GM23338 (cell line): Measurements from ENCODE around the gene SERPINA9. TPM values are rescaled to one million over a fixed set of nuclear protein-coding genes. Genes with fewer than 3 reads are reported as not detected.

Experiments
- ATAC-seq: fragments of 200-7000 bp; cut with Tn5 transposase; 3 replicates; pipeline ENCODE4 v1.9.1; 2020
- DNase-seq: peaks from one replicate; pipeline ENCODE4 v3.0.0-alpha.2; 2015; ENCODE audit warnings: low spot score
- H2AFZ ChIP-seq: fragments of 200-600 bp; sonication (generic); 2 replicates; pipeline ENCODE4 v1.8.0; 2016; ENCODE audit warnings: antibody characterized with exemption, mild to moderate bottlenecking, moderate library complexity
- H3F3A ChIP-seq: fragments of 200-600 bp; sonication (generic); replicated peaks from 2 replicates; pipeline ENCODE4 v1.8.0; 2017; ENCODE audit warnings: antibody characterized with exemption, mixed run types, low read depth
- H3K27ac ChIP-seq: fragments of 200-600 bp; sonication (generic); 2 replicates; pipeline ENCODE4 v1.6.1; 2016; ENCODE audit warnings: low read depth
- H3K27me3 ChIP-seq: fragments of 200-600 bp; sonication (generic); 2 replicates; pipeline ENCODE4 v1.8.0; 2016; ENCODE audit warnings: mild to moderate bottlenecking, mixed run types, moderate library complexity; ENCODE audit not compliant: insufficient read depth
- H3K36me3 ChIP-seq: fragments of 200-600 bp; sonication (generic); 2 replicates; pipeline ENCODE4 v1.8.0; 2016; ENCODE audit warnings: mild to moderate bottlenecking; ENCODE audit not compliant: insufficient read depth
- H3K4me1 ChIP-seq: fragments of 200-600 bp; sonication (generic); 2 replicates; pipeline ENCODE4 v1.8.0; 2016; ENCODE audit warnings: mild to moderate bottlenecking, moderate library complexity; ENCODE audit not compliant: insufficient read depth
- H3K4me2 ChIP-seq: fragments of 200-600 bp; sonication (generic); 2 replicates; pipeline ENCODE4 v1.7.1; 2017; ENCODE audit warnings: mixed run types
- H3K4me3 ChIP-seq: fragments of 200-600 bp; sonication (generic); 2 replicates; pipeline ENCODE4 v1.6.1; 2016; ENCODE audit warnings: mixed run types
- H3K79me2 ChIP-seq: fragments of 200-600 bp; sonication (generic); replicated peaks from 2 replicates; pipeline ENCODE4 v1.8.0; 2017; ENCODE audit warnings: mild to moderate bottlenecking; ENCODE audit not compliant: insufficient read depth
- H3K9me2 ChIP-seq: fragments of 200-600 bp; sonication (generic); 2 replicates; pipeline ENCODE4 v1.8.0; 2017; ENCODE audit not compliant: insufficient read depth
- H4K20me1 ChIP-seq: fragments of 200-600 bp; sonication (generic); replicated peaks from 2 replicates; pipeline ENCODE4 v1.8.0; 2017; ENCODE audit warnings: mild to moderate bottlenecking; ENCODE audit not compliant: insufficient read depth
- H3K27ac Mint-ChIP-seq: 2 replicates; pipeline ENCODE4 v1.8.0; 2020; ENCODE audit warnings: inconsistent platforms, mild to moderate bottlenecking, moderate library complexity, mixed read lengths
- H3K27me3 Mint-ChIP-seq: 3 replicates; pipeline ENCODE4 v1.8.0; 2022; ENCODE audit warnings: low read depth, mild to moderate bottlenecking, moderate library complexity, mixed read lengths, inconsistent platforms; ENCODE audit not compliant: insufficient read depth, poor library complexity
- H3K36me3 Mint-ChIP-seq: 3 replicates; pipeline ENCODE4 v1.8.0; 2021; ENCODE audit warnings: low read depth, mild to moderate bottlenecking, inconsistent platforms, moderate library complexity, mixed read lengths
- H3K4me1 Mint-ChIP-seq: 3 replicates; pipeline ENCODE4 v1.8.0; 2020; ENCODE audit warnings: mild to moderate bottlenecking, inconsistent platforms, mixed read lengths
- H3K4me3 Mint-ChIP-seq: 3 replicates; pipeline ENCODE4 v1.8.0; 2021; ENCODE audit warnings: moderate library complexity, mild to moderate bottlenecking, inconsistent platforms, mixed read lengths
- H3K9me3 Mint-ChIP-seq: 3 replicates; pipeline ENCODE4 v1.8.0; 2020; ENCODE audit warnings: moderate library complexity, mild to moderate bottlenecking, inconsistent platforms, mixed read lengths
- CREB1 ChIP-seq: fragments of 250-450 bp; sonication (Bioruptor Pico); IDR thresholded peaks from 2 replicates; pipeline ENCODE4 v1.5.0; 2020; ENCODE audit warnings: low read depth, mild to moderate bottlenecking, moderate library complexity
- CTCF ChIP-seq, 2 experiments: fragments of 200-600 bp in 1 of 2; sonication (generic) in 1 of 2; conservative IDR thresholded peaks; 2 replicates each; pipeline versions ENCODE4 v1.5.1 to v1.6.1; 2016 to 2017; ENCODE audit warnings: antibody characterized with exemption in 2 of 2, low read depth in 2 of 2, mild to moderate bottlenecking in 2 of 2, moderate library complexity in 1 of 2
- ETS1 ChIP-seq: IDR thresholded peaks from 2 replicates; pipeline ENCODE4 v1.6.1; 2016; ENCODE audit warnings: antibody characterized with exemption
- NANOG ChIP-seq: IDR thresholded peaks from 2 replicates; pipeline ENCODE4 v1.6.1; 2016; ENCODE audit warnings: antibody characterized with exemption, borderline replicate concordance
- POLR2AphosphoS5 ChIP-seq: IDR thresholded peaks from 2 replicates; pipeline ENCODE4 v1.6.1; 2016; ENCODE audit warnings: antibody characterized with exemption, low read depth
- REST ChIP-seq: IDR thresholded peaks from one replicate; pipeline ENCODE4 v1.6.1; 2018; ENCODE audit warnings: antibody characterized with exemption; ENCODE audit not compliant: unreplicated experiment
- ZNF331 ChIP-seq: fragments of 250-450 bp; sonication (Bioruptor Pico); IDR thresholded peaks from 2 replicates; pipeline ENCODE4 v1.5.0; 2020; ENCODE audit warnings: low read depth, mild to moderate bottlenecking, moderate library complexity
- polyA plus RNA-seq: library from polyadenylated mRNA; unstranded; fragments of >200 nt; fragmentation: Nextera tagmentation; extraction: Ambion mirVana; gene quantifications from 2 replicates; pipeline ENCODE4 v1.2.1, GENCODE V29; 2016
- total RNA-seq: library from RNA; depleted of rRNA; stranded (reverse); fragments of >200 nt; shearing (Covaris generic); gene quantifications from 2 replicates; pipeline ENCODE4 v1.2.3, GENCODE V29; 2014

The SERPINA9 gene
- total and polyA plus RNA-seq, 2 experiments from 2014 or later = not detected

- no peak for TF ChIP-seq CREB1
- no peak for TF ChIP-seq CTCF (conservative IDR thresholded peaks at IDR 0.05; ENCODE audit: low read depth in 2 of 2)
- TF ChIP-seq POLR2AphosphoS5 = no peak
Observed at GRCh38 chr14:94441130-94441529, 34.9 kb downstream of the SERPINA9 start (continued).

- no peak; the same call in 2 of the 3 replicates for ATAC-seq
- peaks cover 2% of the 10 kb centered on the region; the same call in 1 of the 3 replicates for H3K36me3 Mint-ChIP-seq
- TF ChIP-seq CTCF (conservative IDR thresholded peaks at IDR 0.05; ENCODE audit: low read depth in 2 of 2) = peak; percentile 34 to 44
- TF ChIP-seq ETS1 = no peak
- peak; percentile 18 for DNase-seq
- H3K4me3 ChIP-seq = no peak overlapping the region
- H3K36me3 ChIP-seq = no peaks in the 10 kb centered on the region
- H4K20me1 ChIP-seq = no peaks in the 10 kb centered on the region
- no peak overlapping the region for H3K27ac ChIP-seq
- H3K9me3 Mint-ChIP-seq = peaks cover 16% of the 10 kb centered on the region
- no peak overlapping the region for H3K27ac Mint-ChIP-seq
- H3K4me1 ChIP-seq = no peaks in the 10 kb centered on the region
- H3K27me3 ChIP-seq = no peaks in the 10 kb centered on the region
- no peaks in the 10 kb centered on the region; the same call in 2 of the 3 replicates for H3K4me1 Mint-ChIP-seq
- H3K9me2 ChIP-seq = peaks cover 17% of the 10 kb centered on the region
- H3K4me3 Mint-ChIP-seq = no peak overlapping the region
- H3K4me2 ChIP-seq = no peak overlapping the region
- no peaks in the 10 kb centered on the region for H3F3A ChIP-seq
- no peak overlapping the region for H2AFZ ChIP-seq
- no peaks in the 10 kb centered on the region for H3K79me2 ChIP-seq
- peaks cover 8% of the 10 kb centered on the region for H3K27me3 Mint-ChIP-seq
Observed at GRCh38 chr14:94439453-94440057, 36.4 kb downstream of the SERPINA9 start.

- H3K79me2 ChIP-seq = no peaks in the 10 kb centered on the region
- H3K4me3 ChIP-seq = no peak overlapping the region
- Mint-ChIP-seq H3K4me1 (peaks cover 4% of the 10 kb centered on the region; the same call in 2 of the 3 replicates), H3K9me3 (peaks cover 11% of the 10 kb centered on the region; the same call in 2 of the 3 replicates), H3K27ac (no peak overlapping the region), H3K4me3 (no peak overlapping the region), H3K36me3 (no peaks in the 10 kb centered on the region), H3K27me3 (peaks cover 4% of the 10 kb centered on the region)
- H3K27ac ChIP-seq = no peak overlapping the region
- TF ChIP-seq NANOG (no peak), ZNF331 (CRISPR knock-in tag) (no peak), REST (no peak), ETS1 (no peak)
- ATAC-seq = no peak
- H3K4me1 ChIP-seq = no peaks in the 10 kb centered on the region
- no peaks in the 10 kb centered on the region for H3K9me2 ChIP-seq
- DNase-seq = no peak
- no peak overlapping the region for H3K4me2 ChIP-seq
- H3K27me3 ChIP-seq = no peaks in the 10 kb centered on the region
- no peak overlapping the region for H2AFZ ChIP-seq
- no peaks in the 10 kb centered on the region for H3K36me3 ChIP-seq
- no peaks in the 10 kb centered on the region for H3F3A ChIP-seq
- no peaks in the 10 kb centered on the region for H4K20me1 ChIP-seq
Observed at GRCh38 chr14:94428610-94429009, 47.4 kb downstream of the SERPINA9 start.
